H9 (cell line): Measurements from ENCODE around the gene TMEM239. TPM values are rescaled to one million over a fixed set of nuclear protein-coding genes. Genes with fewer than 3 reads are reported as not detected.

Experiments
- DNase-seq: peaks from one replicate; pipeline ENCODE4 v3.0.0-alpha.2; 2017
- H2AFZ ChIP-seq: one replicate; pipeline ENCODE4 v1.6.1; 2013; ENCODE audit warnings: mild to moderate bottlenecking, low read length, control low read depth, moderate library complexity
- H2AK5ac ChIP-seq: 2 replicates; pipeline ENCODE4 v1.6.1; 2013; ENCODE audit warnings: low read length, control low read depth, mixed read lengths; ENCODE audit not compliant: insufficient read length
- H2BK120ac ChIP-seq: one replicate; pipeline ENCODE4 v1.6.1; 2013; ENCODE audit warnings: low read depth, mild to moderate bottlenecking, low read length, control low read depth, inconsistent platforms; ENCODE audit not compliant: poor library complexity, severe bottlenecking
- H2BK12ac ChIP-seq: 2 replicates; pipeline ENCODE4 v1.6.1; 2013; ENCODE audit warnings: low read length, control low read depth, mixed read lengths, low read depth; ENCODE audit not compliant: insufficient read length
- H2BK15ac ChIP-seq: 2 replicates; pipeline ENCODE4 v1.6.1; 2013; ENCODE audit warnings: low read depth, low read length, control low read depth
- H2BK20ac ChIP-seq: one replicate; pipeline ENCODE4 v1.6.1; 2013; ENCODE audit warnings: low read depth, mild to moderate bottlenecking, low read length, control low read depth, inconsistent platforms; ENCODE audit not compliant: poor library complexity, severe bottlenecking
- H2BK5ac ChIP-seq: 2 replicates; pipeline ENCODE4 v1.6.1; 2013; ENCODE audit warnings: low read length, control low read depth, mixed read lengths; ENCODE audit not compliant: insufficient read length
- H3K14ac ChIP-seq: 2 replicates; pipeline ENCODE4 v1.6.1; 2013; ENCODE audit warnings: low read length, control low read depth; ENCODE audit not compliant: insufficient read depth
- H3K18ac ChIP-seq: 2 replicates; pipeline ENCODE4 v1.6.1; 2013; ENCODE audit warnings: low read depth, mild to moderate bottlenecking, mixed read lengths, low read length, control low read depth; ENCODE audit not compliant: insufficient read length
- H3K23ac ChIP-seq: 2 replicates; pipeline ENCODE4 v1.6.1; 2013; ENCODE audit warnings: low read length, control low read depth, mixed read lengths, low read depth; ENCODE audit not compliant: insufficient read length
- H3K23me2 ChIP-seq: 2 replicates; pipeline ENCODE4 v1.6.1; 2013; ENCODE audit warnings: low read depth, mild to moderate bottlenecking, mixed read lengths, low read length, control low read depth; ENCODE audit not compliant: insufficient read length, poor library complexity, severe bottlenecking
- H3K27ac ChIP-seq: 2 replicates; pipeline ENCODE4 v1.5.1; 2013; ENCODE audit warnings: low read length, control low read depth, mixed read lengths, low read depth; ENCODE audit not compliant: insufficient read length
- H3K27me3 ChIP-seq: 2 replicates; pipeline ENCODE4 v1.6.1; 2013; ENCODE audit warnings: low read length, control low read depth, inconsistent platforms; ENCODE audit not compliant: insufficient read depth
- H3K4ac ChIP-seq: 2 replicates; pipeline ENCODE4 v1.6.1; 2013; ENCODE audit warnings: low read depth, mild to moderate bottlenecking, control low read depth, inconsistent platforms, low read length, moderate library complexity
- H3K4me1 ChIP-seq: 2 replicates; pipeline ENCODE4 v1.6.1; 2013; ENCODE audit warnings: low read length, control low read depth, inconsistent platforms; ENCODE audit not compliant: insufficient read depth
- H3K4me2 ChIP-seq: 2 replicates; pipeline ENCODE4 v1.6.1; 2013; ENCODE audit warnings: low read length, control low read depth, mixed read lengths; ENCODE audit not compliant: insufficient read length, insufficient read depth
- H3K56ac ChIP-seq: 2 replicates; pipeline ENCODE4 v1.6.1; 2013; ENCODE audit warnings: low read depth, mild to moderate bottlenecking, mixed read lengths, low read length, control low read depth; ENCODE audit not compliant: insufficient read length
- H3K79me1 ChIP-seq: 2 replicates; pipeline ENCODE4 v1.6.1; 2013; ENCODE audit warnings: low read depth, mild to moderate bottlenecking, moderate library complexity, low read length, control low read depth, inconsistent platforms; ENCODE audit not compliant: insufficient read depth, poor library complexity, severe bottlenecking
- H3K79me2 ChIP-seq: 2 replicates; pipeline ENCODE4 v1.6.1; 2013; ENCODE audit warnings: low read length, control low read depth, inconsistent platforms; ENCODE audit not compliant: insufficient read depth
- H3K9ac ChIP-seq: 2 replicates; pipeline ENCODE4 v1.6.1; 2013; ENCODE audit warnings: low read length, control low read depth, mixed read lengths; ENCODE audit not compliant: insufficient read length; ENCODE audit errors: extremely low read depth
- H3K9me3 ChIP-seq: one replicate; pipeline ENCODE4 v1.6.1; 2013; ENCODE audit warnings: low read depth, low read length, inconsistent platforms; ENCODE audit not compliant: control insufficient read depth
- H3T11ph ChIP-seq: one replicate; pipeline ENCODE4 v1.6.1; 2013; ENCODE audit warnings: mild to moderate bottlenecking, low read length, control low read depth, inconsistent platforms
- H4K20me1 ChIP-seq: one replicate; pipeline ENCODE4 v1.6.1; 2013; ENCODE audit not compliant: control insufficient read depth, insufficient read length, insufficient read depth
- H4K5ac ChIP-seq: 2 replicates; pipeline ENCODE4 v1.6.1; 2013; ENCODE audit warnings: low read depth, mild to moderate bottlenecking, mixed read lengths, low read length, control low read depth; ENCODE audit not compliant: insufficient read length
- H4K8ac ChIP-seq: replicated peaks from 2 replicates; pipeline ENCODE4 v1.6.1; 2013; ENCODE audit warnings: low read length, control low read depth, mixed read lengths, low read depth; ENCODE audit not compliant: insufficient read length
- H4K91ac ChIP-seq: 2 replicates; pipeline ENCODE4 v1.6.1; 2013; ENCODE audit warnings: low read depth, mild to moderate bottlenecking, moderate library complexity, mixed read lengths, low read length, control low read depth; ENCODE audit not compliant: insufficient read length
- H3K27ac Mint-ChIP-seq, 3 experiments: 2 replicates in 2 of 3; 3 replicates in 1 of 3; pipeline ENCODE4 v1.8.0; 2020 to 2021; ENCODE audit warnings: mixed read lengths in 3 of 3, mild to moderate bottlenecking in 1 of 3, moderate library complexity in 1 of 3
- H3K27me3 Mint-ChIP-seq: 2 replicates; pipeline ENCODE4 v1.8.0; 2021; ENCODE audit warnings: low read depth, mild to moderate bottlenecking, moderate library complexity, mixed read lengths
- H3K36me3 Mint-ChIP-seq, 3 experiments: 2 replicates in 2 of 3; 3 replicates in 1 of 3; pipeline ENCODE4 v1.8.0; 2020 to 2021; ENCODE audit warnings: low read depth in 3 of 3, mixed read lengths in 3 of 3; ENCODE audit not compliant: insufficient read depth in 1 of 3
- H3K4me1 Mint-ChIP-seq, 2 experiments: 2 replicates each; pipeline ENCODE4 v1.8.0; 2020; ENCODE audit warnings: mixed read lengths in 2 of 2
- H3K4me3 Mint-ChIP-seq, 2 experiments: 2 replicates in 1 of 2; 3 replicates in 1 of 2; pipeline ENCODE4 v1.8.0; 2020 to 2021; ENCODE audit warnings: mild to moderate bottlenecking in 2 of 2, mixed read lengths in 2 of 2, moderate library complexity in 1 of 2
- H3K9me3 Mint-ChIP-seq, 2 experiments: 2 replicates in 1 of 2; 3 replicates in 1 of 2; pipeline ENCODE4 v1.8.0; 2020; ENCODE audit warnings: mild to moderate bottlenecking in 2 of 2, mixed read lengths in 2 of 2, moderate library complexity in 1 of 2
- CTCF ChIP-seq: fragments of 200-600 bp; sonication (generic); conservative IDR thresholded peaks from 3 replicates; pipeline ENCODE4 v1.8.0; 2021; ENCODE audit warnings: antibody characterized with exemption, mild to moderate bottlenecking
- WGBS: extraction: QIAGEN DNeasy Blood & Tissue Kit; methylation state at CpG from one replicate; pipeline ENCODE4 v1.1.7; 2013; ENCODE audit warnings: missing lambda C conversion rate, low lambda C conversion rate, mixed read lengths; ENCODE audit not compliant: insufficient read length; ENCODE audit errors: extremely low coverage; 5-methylcytosine and 5-hydroxymethylcytosine counted together
- total RNA-seq: library from RNA; stranded (reverse); gene quantifications from 2 replicates; pipeline ENCODE4 v1.2.1, GENCODE V29; 2021

The TMEM239 gene
- total RNA-seq, 1 experiment from 2014 or later = not detected

- Histone ChIP-seq H2BK20ac (no peak overlapping the region), H3K23ac (no peak overlapping the region), H3K18ac (no peak overlapping the region), H2BK15ac (no peak overlapping the region), H4K20me1 (no peaks in the 10 kb centered on the region), H4K8ac (no peak overlapping the region), H3K79me1 (no peaks in the 10 kb centered on the region), H3K23me2 (no peaks in the 10 kb centered on the region), H3K4me2 (no peak overlapping the region), H2AFZ (no peak overlapping the region), H3K79me2 (no peaks in the 10 kb centered on the region), H3T11ph (no peak overlapping the region), H3K14ac (no peak overlapping the region), H3K56ac (no peak overlapping the region), H3K27ac (no peak overlapping the region), H2BK120ac (no peak overlapping the region), H3K9me3 (no peaks in the 10 kb centered on the region), H3K4me1 (no peaks in the 10 kb centered on the region), H3K9ac (no peak overlapping the region), H2BK12ac (no peak overlapping the region), H2BK5ac (no peak overlapping the region), H2AK5ac (no peak overlapping the region), H3K4ac (no peak overlapping the region), H3K27me3 (no peaks in the 10 kb centered on the region; the same call in 1 of the 2 replicates), H4K91ac (no peak overlapping the region), H4K5ac (no peak overlapping the region)
- TF ChIP-seq CTCF = no peak
- no peaks in the 10 kb centered on the region for H3K9me3 Mint-ChIP-seq
- no peak for DNase-seq
- no peak overlapping the region for H3K4me3 Mint-ChIP-seq
- H3K36me3 Mint-ChIP-seq = no peaks in the 10 kb centered on the region
- H3K27ac Mint-ChIP-seq = no peak overlapping the region
- no CpG with 5 or more reads among the region's 6 CpGs for WGBS
- peaks cover 50% of the 10 kb centered on the region for H3K27me3 Mint-ChIP-seq
- no peaks in the 10 kb centered on the region for H3K4me1 Mint-ChIP-seq
These were observed 32.1 kb upstream of the TMEM239 start for GRCh38 chr20:2783908-2784566.
